SK-N-SH treated with all-trans-retinoic acid at 6 μM for 48 hours (cell line): Measurements from ENCODE around the gene CDH4.

Experiments
- ATAC-seq: fragments of 200-7000 bp; cut with Tn5 transposase; 3 replicates; pipeline ENCODE4 v1.9.1; 2020; ENCODE audit warnings: mild to moderate bottlenecking, moderate library complexity
- ARNTL ChIP-seq: fragments of 450-650 bp; formaldehyde crosslinking; IDR thresholded peaks from 2 replicates; pipeline ENCODE4 v1.5.0; 2020; ENCODE audit warnings: low read depth, mild to moderate bottlenecking, moderate library complexity, borderline replicate concordance
- BACH2 ChIP-seq: fragments of 250-450 bp; sonication (Bioruptor Pico); IDR thresholded peaks from 2 replicates; pipeline ENCODE4 v1.9.0; 2021; ENCODE audit warnings: mild to moderate bottlenecking, borderline replicate concordance
- CREB5 ChIP-seq: fragments of 250-450 bp; sonication (Bioruptor Pico); IDR thresholded peaks from 2 replicates; pipeline ENCODE4 v1.5.1; 2020; ENCODE audit warnings: low read depth, mild to moderate bottlenecking, moderate library complexity
- CSRNP3 ChIP-seq: fragments of 250-450 bp; sonication (Bioruptor Pico); IDR thresholded peaks from 2 replicates; pipeline ENCODE4 v1.5.1; 2021; ENCODE audit warnings: mild to moderate bottlenecking, moderate library complexity
- ESRRG ChIP-seq: fragments of 250-450 bp; sonication (Bioruptor Pico); IDR thresholded peaks from 2 replicates; pipeline ENCODE4 v1.6.1; 2021; ENCODE audit warnings: mild to moderate bottlenecking
- GLIS3 ChIP-seq: fragments of 250-450 bp; sonication (Bioruptor Pico); IDR thresholded peaks from 2 replicates; pipeline ENCODE4 v1.5.0; 2020; ENCODE audit warnings: mild to moderate bottlenecking, moderate library complexity
- OSR1 ChIP-seq: fragments of 250-450 bp; sonication (Bioruptor Pico); IDR thresholded peaks from 2 replicates; pipeline ENCODE4 v1.8.0; 2022; ENCODE audit warnings: moderate library complexity, mild to moderate bottlenecking, inconsistent platforms
- PATZ1 ChIP-seq: fragments of 250-450 bp; sonication (Bioruptor Pico); IDR thresholded peaks from 2 replicates; pipeline ENCODE4 v1.8.0; 2020; ENCODE audit warnings: mild to moderate bottlenecking, moderate library complexity, borderline replicate concordance
- POU6F1 ChIP-seq: fragments of 250-450 bp; sonication (Bioruptor Pico); IDR thresholded peaks from 2 replicates; pipeline ENCODE4 v1.8.0; 2021; ENCODE audit warnings: low read depth, mild to moderate bottlenecking, moderate library complexity, borderline replicate concordance
- PPARA ChIP-seq: fragments of 250-450 bp; sonication (Bioruptor Pico); IDR thresholded peaks from 2 replicates; pipeline ENCODE4 v1.5.0; 2020; ENCODE audit warnings: mild to moderate bottlenecking, borderline replicate concordance
- RARB ChIP-seq: fragments of 250-450 bp; sonication (Bioruptor Pico); IDR thresholded peaks from 2 replicates; pipeline ENCODE4 v1.8.0; 2021; ENCODE audit warnings: mild to moderate bottlenecking, moderate library complexity
- SNAI2 ChIP-seq: fragments of 250-450 bp; sonication (Bioruptor Pico); IDR thresholded peaks from 2 replicates; pipeline ENCODE4 v1.5.0; 2020; ENCODE audit warnings: mild to moderate bottlenecking, moderate library complexity
- TCF4 ChIP-seq: fragments of 250-450 bp; sonication (Bioruptor Pico); IDR thresholded peaks from 2 replicates; pipeline ENCODE4 v1.8.0; 2021; ENCODE audit warnings: mild to moderate bottlenecking, moderate library complexity, borderline replicate concordance
- TSHZ2 ChIP-seq: fragments of 250-450 bp; sonication (Bioruptor Pico); IDR thresholded peaks from 2 replicates; pipeline ENCODE4 v1.5.0; 2020; ENCODE audit warnings: mild to moderate bottlenecking, moderate library complexity
- ZC3H10 ChIP-seq: fragments of 250-450 bp; sonication (Bioruptor Pico); IDR thresholded peaks from 2 replicates; pipeline ENCODE4 v1.5.1; 2021; ENCODE audit warnings: mild to moderate bottlenecking, moderate library complexity
- ZFP3 ChIP-seq: fragments of 250-450 bp; sonication (Bioruptor Pico); IDR thresholded peaks from 2 replicates; pipeline ENCODE4 v1.5.0; 2020; ENCODE audit warnings: mild to moderate bottlenecking, moderate library complexity
- ZFP30 ChIP-seq: fragments of 450-650 bp; formaldehyde crosslinking; IDR thresholded peaks from 2 replicates; pipeline ENCODE4 v1.5.0; 2022; ENCODE audit warnings: mild to moderate bottlenecking, moderate library complexity
- ZNF565 ChIP-seq: fragments of 450-650 bp; formaldehyde crosslinking; conservative IDR thresholded peaks from 2 replicates; pipeline ENCODE4 v1.5.0; 2020; ENCODE audit warnings: low read depth, mild to moderate bottlenecking, moderate library complexity
- ZNF70 ChIP-seq: fragments of 450-650 bp; formaldehyde crosslinking; IDR thresholded peaks from 2 replicates; pipeline ENCODE4 v1.5.0; 2020; ENCODE audit warnings: mild to moderate bottlenecking, moderate library complexity

The CDH4 gene

GRCh38 chr20:61891476-61891875, 639.4 kb downstream of the CDH4 start:
- ATAC-seq = no peak

More at GRCh38 chr20:61891476-61891875, 639.4 kb downstream of the CDH4 start:
- TF ChIP-seq ZC3H10 = no peak
- no peak for TF ChIP-seq ZNF565
- no peak for TF ChIP-seq BACH2 (CRISPR knock-in tag)
- no peak for TF ChIP-seq ARNTL (CRISPR knock-in tag)
- TF ChIP-seq TCF4 (CRISPR knock-in tag) = no peak
- no peak for TF ChIP-seq ESRRG (CRISPR knock-in tag)
- TF ChIP-seq ZFP30 (CRISPR knock-in tag) = no peak
- no peak for TF ChIP-seq ZFP3
- no peak for TF ChIP-seq OSR1 (CRISPR knock-in tag)
- TF ChIP-seq GLIS3 = no peak
- no peak for TF ChIP-seq CREB5
- TF ChIP-seq POU6F1 (CRISPR knock-in tag) = no peak
- TF ChIP-seq ZNF70 (CRISPR knock-in tag) = no peak
- no peak for TF ChIP-seq PPARA (CRISPR knock-in tag)
- TF ChIP-seq TSHZ2 = no peak
- TF ChIP-seq RARB (CRISPR knock-in tag) = no peak
- TF ChIP-seq SNAI2 (CRISPR knock-in tag) = no peak
- no peak for TF ChIP-seq CSRNP3 (CRISPR knock-in tag)
- TF ChIP-seq PATZ1 (CRISPR knock-in tag) = no peak
